SK-N-MC (cell line): ENCODE results near the gene LOXHD1.

ENCODE experiments used
- EZH2 ChIP-seq: fragments of 200-600 bp; sonication (generic); IDR thresholded peaks from one replicate; pipeline ENCODE4 v1.6.1; 2017; ENCODE audit warnings: antibody characterized with exemption
- FOXP2 ChIP-seq: optimal IDR thresholded peaks from 2 replicates; pipeline ENCODE3; 2011; ENCODE audit warnings: mild to moderate bottlenecking, moderate library complexity; ENCODE audit not compliant: insufficient read depth; ENCODE audit errors: extremely low read length, control extremely low read depth
- POLR2AphosphoS5 ChIP-seq: IDR thresholded peaks from 2 replicates; pipeline ENCODE4 v1.6.1; 2012; ENCODE audit warnings: mild to moderate bottlenecking, low read depth, low read length, borderline replicate concordance

GRCh38 chr18:46686186-46686585 is 29.2 kb upstream of the LOXHD1 start:
- TF ChIP-seq EZH2, result no peak
- no peak for TF ChIP-seq POLR2AphosphoS5
- TF ChIP-seq FOXP2, result no peak
